NCI-H1105 (cell line): Measurements from ENCODE around the gene BIRC6.

ENCODE experiments used
- DNase-seq: peaks from one replicate; lab custom pipeline; 2025; lab: John Stamatoyannopoulos, UW

BIRC6 gene

GRCh38 chr2:32376756-32377155 lies 19.9 kb downstream of the BIRC6 start:
- no peak for DNase-seq

GRCh38 chr2:32377928-32378327 lies 21.1 kb downstream of the BIRC6 start:
- DNase-seq = no peak

GRCh38 chr2:32379352-32379751 lies 22.5 kb downstream of the BIRC6 start:
- no peak for DNase-seq

- no peak for DNase-seq
These were observed 27.0 kb downstream of the BIRC6 start for GRCh38 chr2:32383858-32384257.

- no peak for DNase-seq
These were observed 27.7 kb downstream of the BIRC6 start for GRCh38 chr2:32384529-32384928.

- no peak for DNase-seq
These were observed 29.9 kb downstream of the BIRC6 start for GRCh38 chr2:32386739-32387138.

- no peak for DNase-seq
These were observed 42.4 kb downstream of the BIRC6 start for GRCh38 chr2:32399221-32399620.

- DNase-seq = no peak
These were observed 45.3 kb downstream of the BIRC6 start for GRCh38 chr2:32402091-32402490.

- no peak for DNase-seq
These were observed 47.0 kb downstream of the BIRC6 start for GRCh38 chr2:32403782-32404181.

GRCh38 chr2:32404691-32405090 lies 47.9 kb downstream of the BIRC6 start:
- DNase-seq = no peak

- DNase-seq = no peak
These were observed 59.7 kb downstream of the BIRC6 start for GRCh38 chr2:32416519-32416918.

- DNase-seq = no peak
These were observed 60.8 kb downstream of the BIRC6 start for GRCh38 chr2:32417659-32418058.

- no peak for DNase-seq
These were observed 62.0 kb downstream of the BIRC6 start for GRCh38 chr2:32418778-32419177.

- no peak for DNase-seq
These were observed 65.3 kb downstream of the BIRC6 start for GRCh38 chr2:32422133-32422532.

GRCh38 chr2:32423536-32423935 lies 66.7 kb downstream of the BIRC6 start:
- DNase-seq = no peak

- no peak for DNase-seq
These were observed 67.9 kb downstream of the BIRC6 start for GRCh38 chr2:32424739-32425138.

- DNase-seq = no peak
These were observed 68.9 kb downstream of the BIRC6 start for GRCh38 chr2:32425719-32426141.

- DNase-seq = peak; percentile 8
These were observed 71.1 kb downstream of the BIRC6 start for GRCh38 chr2:32427672-32428610.

GRCh38 chr2:32430804-32431203 lies 74.0 kb downstream of the BIRC6 start:
- no peak for DNase-seq

- no peak for DNase-seq
These were observed 79.3 kb downstream of the BIRC6 start for GRCh38 chr2:32436150-32436549.

GRCh38 chr2:32442020-32442467 lies 85.2 kb downstream of the BIRC6 start:
- no peak for DNase-seq

- no peak for DNase-seq
These were observed 89.5 kb downstream of the BIRC6 start for GRCh38 chr2:32446369-32446768.

- no peak for DNase-seq
These were observed 94.0 kb downstream of the BIRC6 start for GRCh38 chr2:32450851-32451250.
